Measurements from ENCODE around the gene PCMT1. TPM values are rescaled to one million over a fixed set of nuclear protein-coding genes. Genes with fewer than 3 reads are reported as not detected.

Gene PCMT1
- total and polyA plus RNA-seq, 9 of the 15 experiments (the other 6 are each of a cell fraction or from before 2014, with no cell fraction given), result 217 to 541 (median 327) TPM

GRCh38 chr6:149855040-149855654 lies 105.6 kb downstream of the PCMT1 start (continued):
- TF ChIP-seq ZNF79 (CRISPR knock-in tag; IDR thresholded peaks at IDR 0.05; ENCODE audit: low read depth), result no peak
- TF ChIP-seq SLC30A9 (CRISPR knock-in tag; IDR thresholded peaks at IDR 0.05), result no peak
- TF ChIP-seq ATF3 (IDR thresholded peaks at IDR 0.05), result peak; percentile 26; the same call in 1 of the 2 replicates
- TF ChIP-seq ATF3 (CRISPR knock-in tag; conservative IDR thresholded peaks at IDR 0.05), result no peak

- H3K4me1 ChIP-seq (replicated peaks in 1 of 2; ENCODE audit: control insufficient read depth in 2 of 2, insufficient read depth in 2 of 2, low read length in 2 of 2), result peaks cover 0 to 4% of the 10 kb centered on the region in 2 experiments; a peak in 2 of 5 replicates
- no peak overlapping the region for H3K4me2 ChIP-seq (ENCODE audit: insufficient read depth, low read length)
- FAIRE-seq, result no peak
- H3K9me1 ChIP-seq (ENCODE audit: control insufficient read depth, insufficient read depth, low read length), result no peaks in the 10 kb centered on the region
- H3K27ac ChIP-seq (ENCODE audit: extremely low read depth, low read depth, low read length), result no peak overlapping the region
- in situ Hi-C loops (cut with MboI) (no loop called here), intact Hi-C loops (cut with micrococcal nuclease) (no loop called here)
- no TSS peak for BruUV-seq (replicated peaks)
- peaks cover 12 to 14% of the 10 kb centered on the region in 2 experiments; a peak in 4 of 5 replicates for H3K27me3 ChIP-seq (ENCODE audit: control insufficient read depth in 2 of 2, insufficient read depth in 2 of 2, low read length in 2 of 2)
- H2AFZ ChIP-seq (ENCODE audit: low read depth, low read length), result no peak overlapping the region
- no peak overlapping the region for H3K9ac ChIP-seq (ENCODE audit: insufficient read depth in 1 of 2, low read depth in 2 of 2, low read length in 2 of 2)
- WGBS (ENCODE audit: insufficient coverage, low coverage, missing lambda C conversion rate), result 5% methylated on average over 2 of the region's 2 CpGs
- no peaks in the 10 kb centered on the region for H3K79me2 ChIP-seq (ENCODE audit: control insufficient read depth, insufficient read depth, low read length)
- H3K36me3 ChIP-seq (ENCODE audit: control insufficient read depth, insufficient read depth, low read length), result no peaks in the 10 kb centered on the region
- POLR2A ChIA-PET, result interaction anchor here (0.9 to 1.2 kb wide), 3 partner anchors 9 to 14 kb away, joined by 3 to 8 read pairs (median 3); no protein-coding TSS in a partner anchor
- no peak for DNase-seq (ENCODE audit: extremely low read depth in 1 of 4, low spot score in 3 of 4)
- no peak for ATAC-seq
- no peak overlapping the region for H3K4me3 ChIP-seq
- TF ChIP-seq SRSF7 (optimal IDR thresholded peaks at IDR 0.05; ENCODE audit: low read depth, low read length) (no peak), E2F6 (IDR thresholded peaks at IDR 0.05; ENCODE audit: borderline replicate concordance in 1 of 2, extremely low read depth in 1 of 2, insufficient read depth in 1 of 2, insufficient read length in 1 of 2, low read depth in 1 of 2, low read length in 1 of 2, poor library complexity in 1 of 2, severe bottlenecking in 1 of 2) (no peak), CHD2 (IDR thresholded peaks at IDR 0.05; ENCODE audit: low read depth, low read length) (no peak), TGIF2 (CRISPR knock-in tag; IDR thresholded peaks at IDR 0.05) (no peak), SIN3A (IDR thresholded peaks at IDR 0.05; ENCODE audit: borderline replicate concordance in 2 of 2, control insufficient read depth in 1 of 2, low read depth in 2 of 2, low read length in 2 of 2) (no peak), ETV5 (CRISPR knock-in tag; IDR thresholded peaks at IDR 0.05; ENCODE audit: low read depth) (no peak), ZBTB5 (IDR thresholded peaks at IDR 0.05) (no peak), ZNF354B (CRISPR knock-in tag; IDR thresholded peaks at IDR 0.05) (no peak)
- CTCF ChIA-PET (ENCODE audit: low intra/inter-chr PET ratio), result no interaction called here
- H3K9me3 ChIP-seq (replicated peaks; ENCODE audit: control insufficient read depth, insufficient read depth, low read depth, low read length), result no peaks in the 10 kb centered on the region
- H4K20me1 ChIP-seq (replicated peaks; ENCODE audit: control insufficient read depth, insufficient read depth, low read length), result no peaks in the 10 kb centered on the region
These were observed 106.2 kb downstream of the PCMT1 start for GRCh38 chr6:149855741-149856140.
